GM19099 (cell line): Measurements from ENCODE around the gene FOXS1.

Experiments used
- POLR2A ChIP-seq: IDR thresholded peaks from 3 replicates; pipeline ENCODE4 v1.6.1; 2011; ENCODE audit warnings: low read depth; ENCODE audit not compliant: insufficient read length; ENCODE audit errors: extremely low read depth

FOXS1 gene

GRCh38 chr20:31863296-31864085 lies 18.1 kb upstream of the FOXS1 start:
- no peak for TF ChIP-seq POLR2A

GRCh38 chr20:31862506-31862905 lies 17.1 kb upstream of the FOXS1 start:
- no peak for TF ChIP-seq POLR2A

GRCh38 chr20:31862157-31862470 lies 16.7 kb upstream of the FOXS1 start:
- no peak for TF ChIP-seq POLR2A

GRCh38 chr20:31861385-31862156 lies 16.2 kb upstream of the FOXS1 start:
- TF ChIP-seq POLR2A = no peak

- TF ChIP-seq POLR2A = no peak
These were observed 15.7 kb upstream of the FOXS1 start for GRCh38 chr20:31861135-31861384.

GRCh38 chr20:31860390-31861134 lies 15.2 kb upstream of the FOXS1 start:
- no peak for TF ChIP-seq POLR2A

GRCh38 chr20:31859998-31860380 lies 14.6 kb upstream of the FOXS1 start:
- no peak for TF ChIP-seq POLR2A

- no peak for TF ChIP-seq POLR2A
These were observed 14.0 kb upstream of the FOXS1 start for GRCh38 chr20:31859266-31859997.

GRCh38 chr20:31858760-31859083 lies 13.3 kb upstream of the FOXS1 start:
- no peak for TF ChIP-seq POLR2A

- TF ChIP-seq POLR2A = no peak
These were observed 12.7 kb upstream of the FOXS1 start for GRCh38 chr20:31857861-31858759.

GRCh38 chr20:31856516-31856915 lies 11.1 kb upstream of the FOXS1 start:
- no peak for TF ChIP-seq POLR2A

- TF ChIP-seq POLR2A = no peak
These were observed 8.1 kb upstream of the FOXS1 start for GRCh38 chr20:31853481-31853880.

- no peak for TF ChIP-seq POLR2A
These were observed 6.0 kb upstream of the FOXS1 start for GRCh38 chr20:31851240-31851955.

- TF ChIP-seq POLR2A = no peak
These were observed 4.0 kb upstream of the FOXS1 start for GRCh38 chr20:31849306-31849930.
